Measurements from ENCODE around the gene TYROBP. TPM values are rescaled to one million over a fixed set of nuclear protein-coding genes. Genes with fewer than 3 reads are reported as not detected.

TYROBP gene
- total RNA-seq, 4 donors from 2014 or later = 47.1 to 145 (median 50.7) TPM

GRCh38 chr19:35868823-35869326 lies 39.2 kb downstream of the TYROBP start:
- Histone ChIP-seq H3K36me3 (no peaks in the 10 kb centered on the region), H3K4me3 (peak overlapping the region; percentile 58 to 72 (median 62)), H3K27ac (replicated peaks in 1 of 4) (no peak overlapping the region), H3K4me1 (peaks cover 17 to 26% (median 25%) of the 10 kb centered on the region in 4 donors), H3K9me3 (no peaks in the 10 kb centered on the region), H3K27me3 (peaks cover 4 to 59% (median 11%) of the 10 kb centered on the region in 4 donors)
- TF ChIP-seq POLR2AphosphoS5 (IDR thresholded peaks at IDR 0.05) (no peak), POLR2A (IDR thresholded peaks at IDR 0.05; ENCODE audit: low read depth) (no peak), EP300 (IDR thresholded peaks at IDR 0.05) (no peak), CTCF (IDR thresholded peaks at IDR 0.05) (no peak)
- WGBS = no CpG with 5 or more reads among the region's 15 CpGs
- DNase-seq (ENCODE audit: extremely low spot score) = no peak
- intact Hi-C loops (cut with DNase I) = no loop called here

- no peak for TF ChIP-seq CTCF (IDR thresholded peaks at IDR 0.05)
- no peak for TF ChIP-seq POLR2A (IDR thresholded peaks at IDR 0.05; ENCODE audit: low read depth)
- no peak for TF ChIP-seq EP300 (IDR thresholded peaks at IDR 0.05)
- TF ChIP-seq POLR2AphosphoS5 (IDR thresholded peaks at IDR 0.05) = no peak
- Histone ChIP-seq H3K27ac (replicated peaks in 1 of 4) (no peak within 1 kb of the TSS), H3K36me3 (no peaks in the 10 kb centered on the region), H3K9me3 (no peaks in the 10 kb centered on the region), H3K4me3 (peak within 1 kb of the TSS; percentile 58 to 72 (median 62)), H3K4me1 (peaks cover 17 to 26% (median 25%) of the 10 kb centered on the region in 4 donors), H3K27me3 (peaks cover 4 to 59% (median 11%) of the 10 kb centered on the region in 4 donors)
- no peak for DNase-seq (ENCODE audit: extremely low spot score)
- 2% methylated on average over 47 of the region's 60 CpGs for WGBS
- intact Hi-C loops (cut with DNase I) = no loop called here
Observed at GRCh38 chr19:35868172-35868822, 39.8 kb downstream of the TYROBP start, which contains the start of gene APLP1. Gene APLP1 (plus strand): TSS chr19:35868574. CDS start chr19:35868637, 63 bp downstream.

- no peaks in the 10 kb centered on the region for H3K9me3 ChIP-seq
- intact Hi-C loops (cut with DNase I) = no loop called here
- H3K27me3 ChIP-seq = peaks cover 0 to 67% (median 12%) of the 10 kb centered on the region in 4 donors
- TF ChIP-seq POLR2AphosphoS5 (IDR thresholded peaks at IDR 0.05) (no peak), POLR2A (IDR thresholded peaks at IDR 0.05; ENCODE audit: low read depth) (no peak), EP300 (IDR thresholded peaks at IDR 0.05) (no peak), CTCF (IDR thresholded peaks at IDR 0.05) (no peak)
- no peak for DNase-seq (ENCODE audit: extremely low spot score)
- H3K4me3 ChIP-seq = no peak overlapping the region
- peaks cover 0 to 11% (median 5%) of the 10 kb centered on the region in 4 donors for H3K4me1 ChIP-seq
- WGBS = 89% methylated on average over 5 of the region's 5 CpGs
- no peaks in the 10 kb centered on the region for H3K36me3 ChIP-seq
- no peak overlapping the region for H3K27ac ChIP-seq (replicated peaks in 1 of 4)
Observed at GRCh38 chr19:35863018-35863417, 45.1 kb downstream of the TYROBP start.

- DNase-seq (ENCODE audit: extremely low spot score) = no peak
- TF ChIP-seq EP300 (IDR thresholded peaks at IDR 0.05) = no peak
- TF ChIP-seq POLR2AphosphoS5 (IDR thresholded peaks at IDR 0.05) = no peak
- no peak for TF ChIP-seq CTCF (IDR thresholded peaks at IDR 0.05)
- no peak for TF ChIP-seq POLR2A (IDR thresholded peaks at IDR 0.05; ENCODE audit: low read depth)
- no peaks in the 10 kb centered on the region for H3K9me3 ChIP-seq
- intact Hi-C loops (cut with DNase I) = no loop called here
- H3K27me3 ChIP-seq = peaks cover 0 to 71% (median 13%) of the 10 kb centered on the region in 4 donors
- H3K27ac ChIP-seq (replicated peaks in 1 of 4) = no peak overlapping the region
- H3K36me3 ChIP-seq = no peaks in the 10 kb centered on the region
- no peak overlapping the region for H3K4me3 ChIP-seq
- H3K4me1 ChIP-seq = peaks cover 0 to 9% (median 4%) of the 10 kb centered on the region in 4 donors
- WGBS = 85% methylated on average over 14 of the region's 14 CpGs
Observed at GRCh38 chr19:35862528-35862927, 45.6 kb downstream of the TYROBP start.
